Brain microvascular endothelial cell (primary cell): ENCODE results near the gene HASPIN.

Source experiments
- DNase-seq: peaks from one replicate; pipeline ENCODE4 v3.0.0-alpha.2; 2020
- H3K27ac ChIP-seq: fragments of 250-450 bp; sonication (Bioruptor Pico); 2 replicates; pipeline ENCODE4 v1.5.1; 2020; ENCODE audit warnings: mild to moderate bottlenecking, moderate library complexity
- H3K27me3 ChIP-seq: fragments of 250-450 bp; sonication (Bioruptor Pico); replicated peaks from 2 replicates; pipeline ENCODE4 v1.5.1; 2020; ENCODE audit warnings: mild to moderate bottlenecking
- H3K36me3 ChIP-seq: fragments of 250-450 bp; sonication (Bioruptor Pico); replicated peaks from 2 replicates; pipeline ENCODE4 v1.5.1; 2020; ENCODE audit warnings: mild to moderate bottlenecking
- H3K4me3 ChIP-seq: 2 replicates; pipeline ENCODE4 v1.5.1; 2011; ENCODE audit warnings: low read depth, mild to moderate bottlenecking, control low read depth, low read length, moderate library complexity
- in situ Hi-C: cut with HindIII; loops from 2 replicates; pipeline ENCODE4 v1.10.0; 2017; ENCODE audit warnings: low sequenced_read_pairs, low pct_ligation_motif_present
- TF ChIP-seq, protein P1 (sequence below): IDR thresholded peaks from 2 replicates; pipeline ENCODE4 v1.5.1; 2011; ENCODE audit warnings: low read depth, mild to moderate bottlenecking, moderate library complexity, low read length, control low read depth, inconsistent platforms; ENCODE audit errors: missing control alignments

The HASPIN gene

DNA sequence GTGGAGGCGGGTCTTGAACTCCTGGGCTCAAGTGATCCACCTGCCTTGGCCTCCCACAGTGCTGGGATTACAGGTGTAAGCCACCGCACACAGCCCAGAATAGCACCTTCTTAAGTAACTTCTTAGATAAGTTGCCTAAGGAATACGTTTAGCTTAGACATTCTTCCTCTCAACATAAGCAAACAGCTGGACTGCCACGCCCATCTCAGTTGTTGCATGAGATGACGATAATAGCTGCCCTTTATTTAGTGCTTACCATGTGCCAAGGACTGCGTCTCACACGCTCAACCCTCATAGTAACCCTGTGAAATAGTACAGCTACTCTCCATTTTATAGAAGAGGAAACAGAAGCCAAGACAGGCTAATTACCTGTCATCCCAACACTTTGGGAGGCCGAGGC lies 11.8 kb downstream of the HASPIN start:
- H3K27ac ChIP-seq, result no peak overlapping the region
- no peak for DNase-seq
- no peaks in the 10 kb centered on the region for H3K27me3 ChIP-seq
- in situ Hi-C loops, result no loop called here
- no peaks in the 10 kb centered on the region for H3K36me3 ChIP-seq
- TF ChIP-seq, protein P1, sequence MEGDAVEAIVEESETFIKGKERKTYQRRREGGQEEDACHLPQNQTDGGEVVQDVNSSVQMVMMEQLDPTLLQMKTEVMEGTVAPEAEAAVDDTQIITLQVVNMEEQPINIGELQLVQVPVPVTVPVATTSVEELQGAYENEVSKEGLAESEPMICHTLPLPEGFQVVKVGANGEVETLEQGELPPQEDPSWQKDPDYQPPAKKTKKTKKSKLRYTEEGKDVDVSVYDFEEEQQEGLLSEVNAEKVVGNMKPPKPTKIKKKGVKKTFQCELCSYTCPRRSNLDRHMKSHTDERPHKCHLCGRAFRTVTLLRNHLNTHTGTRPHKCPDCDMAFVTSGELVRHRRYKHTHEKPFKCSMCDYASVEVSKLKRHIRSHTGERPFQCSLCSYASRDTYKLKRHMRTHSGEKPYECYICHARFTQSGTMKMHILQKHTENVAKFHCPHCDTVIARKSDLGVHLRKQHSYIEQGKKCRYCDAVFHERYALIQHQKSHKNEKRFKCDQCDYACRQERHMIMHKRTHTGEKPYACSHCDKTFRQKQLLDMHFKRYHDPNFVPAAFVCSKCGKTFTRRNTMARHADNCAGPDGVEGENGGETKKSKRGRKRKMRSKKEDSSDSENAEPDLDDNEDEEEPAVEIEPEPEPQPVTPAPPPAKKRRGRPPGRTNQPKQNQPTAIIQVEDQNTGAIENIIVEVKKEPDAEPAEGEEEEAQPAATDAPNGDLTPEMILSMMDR, result no peak
- no peak overlapping the region for H3K4me3 ChIP-seq

DNA sequence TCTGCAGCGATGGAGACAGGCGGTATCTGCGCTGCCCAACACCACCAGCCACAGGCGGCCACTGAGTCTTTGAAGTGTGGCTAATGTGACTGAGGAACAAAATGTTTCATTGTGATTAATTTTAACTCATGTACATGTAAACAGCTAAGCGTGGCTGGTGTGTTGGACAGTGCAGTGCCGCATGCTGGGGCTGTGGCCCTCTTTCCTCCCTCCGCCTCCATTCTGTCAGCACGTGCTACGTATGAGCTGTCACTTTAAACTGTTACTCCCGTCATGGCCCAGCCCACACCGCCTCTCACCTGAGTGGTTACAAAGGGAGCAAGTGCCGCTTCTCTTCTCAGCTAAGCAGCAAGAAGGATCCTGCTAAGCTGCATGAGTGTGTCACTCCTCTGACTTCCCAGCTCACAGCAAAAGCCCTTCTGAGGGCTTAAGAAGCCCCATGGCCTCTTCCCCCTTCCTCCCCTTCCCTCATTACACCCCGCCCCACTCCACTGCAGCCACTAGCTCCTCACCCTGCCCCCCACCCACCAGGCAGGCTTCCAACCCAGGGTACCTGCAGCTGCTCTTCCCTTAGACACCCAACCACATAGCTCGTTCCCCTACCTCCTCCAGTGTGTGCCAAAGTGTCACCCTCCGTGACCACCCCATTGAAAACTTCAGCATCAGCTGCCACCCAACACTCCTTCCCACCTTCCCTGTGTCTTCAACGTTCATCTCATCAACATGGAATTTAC lies 15.0 kb downstream of the HASPIN start:
- Histone ChIP-seq H3K4me3 (no peak overlapping the region), H3K36me3 (no peaks in the 10 kb centered on the region), H3K27me3 (no peaks in the 10 kb centered on the region), H3K27ac (no peak overlapping the region)
- TF ChIP-seq, protein P1, result no peak
- DNase-seq, result no peak
- in situ Hi-C loops, result no loop called here

DNA sequence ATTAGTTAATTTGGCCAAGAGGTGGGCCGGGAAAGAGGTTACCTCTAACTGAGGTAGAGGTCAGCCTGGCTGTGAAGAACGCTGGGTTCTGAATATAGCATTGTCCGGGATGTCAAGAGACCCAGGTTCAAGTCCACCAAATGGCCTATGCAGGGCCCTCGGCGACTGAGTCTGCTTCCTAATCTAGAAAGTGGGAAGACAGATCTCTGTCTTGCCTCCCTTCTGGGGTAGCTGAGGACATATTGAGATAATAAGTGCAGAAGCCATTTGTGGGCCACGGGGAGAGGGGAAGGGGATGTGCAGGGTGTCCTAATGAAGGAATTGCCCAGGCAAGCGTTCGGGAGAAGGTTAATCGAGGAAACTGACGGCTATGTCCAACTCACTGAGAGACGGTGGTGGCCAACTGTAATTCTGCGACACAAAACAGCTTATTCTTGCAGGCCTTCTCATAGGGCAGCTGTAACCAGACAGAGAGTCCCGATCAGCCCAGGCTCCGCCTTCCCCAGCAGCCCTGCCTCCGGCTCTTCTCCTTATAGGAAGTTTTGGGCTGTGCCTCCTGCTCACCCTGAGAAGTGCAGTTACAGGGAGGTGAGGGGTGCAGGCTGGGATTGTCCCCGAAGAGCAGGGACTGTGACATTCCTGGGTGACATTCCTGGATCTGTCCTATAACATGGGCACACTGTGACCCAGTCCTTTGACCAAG lies 15.9 kb downstream of the HASPIN start:
- no peaks in the 10 kb centered on the region for H3K27me3 ChIP-seq
- no peaks in the 10 kb centered on the region for H3K36me3 ChIP-seq
- no peak overlapping the region for H3K27ac ChIP-seq
- DNase-seq, result no peak
- in situ Hi-C loops, result no loop called here
- H3K4me3 ChIP-seq, result no peak overlapping the region
- TF ChIP-seq, protein P1, result no peak

DNA sequence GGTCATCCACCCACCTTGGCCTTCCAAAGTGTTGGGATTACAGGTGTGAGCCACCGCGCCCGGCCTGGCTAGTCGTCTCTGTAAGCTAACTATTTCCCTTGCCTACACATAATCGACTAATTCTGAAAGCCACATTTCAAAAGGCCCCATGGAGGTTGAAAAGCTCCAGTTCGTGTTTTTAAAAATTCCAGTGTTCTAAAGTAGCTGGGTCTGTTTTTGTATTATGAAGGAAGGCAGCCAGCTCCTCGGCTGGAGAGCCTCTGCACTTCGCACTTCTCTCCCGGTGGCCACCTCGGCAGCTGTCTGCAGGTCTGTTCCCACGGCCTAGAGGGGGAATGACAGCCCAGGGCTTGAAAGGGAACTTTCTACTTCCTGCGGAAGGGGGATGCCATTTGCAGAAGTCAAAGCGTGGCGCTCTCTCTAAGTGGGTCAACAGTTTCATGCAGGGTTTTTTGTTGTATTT lies 16.9 kb downstream of the HASPIN start:
- no peak for DNase-seq
- H3K27ac ChIP-seq, result no peak overlapping the region

DNA sequence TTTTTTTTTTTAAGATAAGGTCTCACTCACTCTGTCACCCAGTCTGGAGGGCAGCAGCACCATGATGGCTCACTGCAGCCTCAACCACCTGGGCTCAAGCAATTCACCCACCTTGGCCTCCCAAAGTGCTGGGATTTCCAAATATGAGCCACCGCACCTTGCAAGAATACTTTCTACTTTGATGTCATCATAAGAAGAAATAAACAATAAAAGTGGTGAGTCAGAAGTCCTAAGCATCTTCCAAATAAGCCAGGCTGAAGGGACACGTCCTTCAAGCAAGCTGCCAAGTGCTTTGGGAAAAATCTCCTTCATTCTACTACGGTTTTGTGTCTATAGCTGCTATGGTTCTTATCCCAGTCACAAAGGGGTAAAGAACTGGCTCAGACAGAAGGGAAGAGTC lies 20.3 kb downstream of the HASPIN start:
- DNase-seq, result no peak
- Histone ChIP-seq H3K27me3 (no peaks in the 10 kb centered on the region), H3K36me3 (no peaks in the 10 kb centered on the region), H3K27ac (no peak overlapping the region), H3K4me3 (no peak overlapping the region)
- in situ Hi-C loops, result no loop called here
- TF ChIP-seq, protein P1, result no peak

More for the DNA sequence above, 16.9 kb downstream of the HASPIN start:
- Histone ChIP-seq H3K4me3 (no peak overlapping the region), H3K27me3 (no peaks in the 10 kb centered on the region), H3K36me3 (no peaks in the 10 kb centered on the region)
- in situ Hi-C loops, result no loop called here
- TF ChIP-seq, protein P1, result no peak
